ENCODE data around the gene CDC45. TPM values are rescaled to one million over a fixed set of nuclear protein-coding genes. Genes with fewer than 3 reads are reported as not detected.

CDC45 gene
- total RNA-seq, 2 experiments from 2014 or later: 90.2 to 94.3 TPM

GRCh38 chr22:19565382-19566278 lies 85.9 kb downstream of the CDC45 start:
- H3K4me3 Mint-ChIP-seq: no peak overlapping the region
- CTCF ChIA-PET: interaction anchor here (2.3 kb wide), 1 partner anchor 11 kb away, joined by 6 read pairs; no protein-coding TSS in a partner anchor
- no peaks in the 10 kb centered on the region for H3K9me3 Mint-ChIP-seq (ENCODE audit: insufficient read depth)
- ATAC-seq (no peak), DNase-seq (no peak)
- H3K27ac Mint-ChIP-seq: no peak overlapping the region
- no peaks in the 10 kb centered on the region for H3K36me3 Mint-ChIP-seq (ENCODE audit: low read depth)
- POLR2A ChIA-PET: no interaction called here
- no peaks in the 10 kb centered on the region for H3K4me1 Mint-ChIP-seq (ENCODE audit: low read depth)
- no peaks in the 10 kb centered on the region for H3K27me3 Mint-ChIP-seq (ENCODE audit: low read depth)

- no peak for DNase-seq
- ChIA-PET POLR2A (interaction anchor here (0.6 kb wide), 1 partner anchor 16 kb away, joined by 3 read pairs; no protein-coding TSS in a partner anchor), CTCF (interaction anchor here (2.3 kb wide), 1 partner anchor 10 kb away, joined by 6 read pairs; no protein-coding TSS in a partner anchor)
Observed at GRCh38 chr22:19566279-19567156, 86.8 kb downstream of the CDC45 start.

GRCh38 chr22:19567157-19568009 lies 87.7 kb downstream of the CDC45 start:
- Mint-ChIP-seq H3K4me1 (ENCODE audit: low read depth) (no peaks in the 10 kb centered on the region), H3K36me3 (ENCODE audit: low read depth) (no peaks in the 10 kb centered on the region), H3K27ac (no peak overlapping the region), H3K4me3 (no peak overlapping the region), H3K27me3 (ENCODE audit: low read depth) (no peaks in the 10 kb centered on the region), H3K9me3 (ENCODE audit: insufficient read depth) (no peaks in the 10 kb centered on the region)
- POLR2A ChIA-PET: no interaction called here
- ATAC-seq (no peak), DNase-seq (no peak)
- CTCF ChIA-PET: no interaction called here

More at GRCh38 chr22:19566279-19567156, 86.8 kb downstream of the CDC45 start:
- no peak overlapping the region for H3K27ac Mint-ChIP-seq
- no peak overlapping the region for H3K4me3 Mint-ChIP-seq
- no peaks in the 10 kb centered on the region for H3K4me1 Mint-ChIP-seq (ENCODE audit: low read depth)
- no peaks in the 10 kb centered on the region for H3K36me3 Mint-ChIP-seq (ENCODE audit: low read depth)
- no peak for ATAC-seq
- H3K27me3 Mint-ChIP-seq (ENCODE audit: low read depth): no peaks in the 10 kb centered on the region
- no peaks in the 10 kb centered on the region for H3K9me3 Mint-ChIP-seq (ENCODE audit: insufficient read depth)

- Mint-ChIP-seq H3K36me3 (ENCODE audit: low read depth) (no peaks in the 10 kb centered on the region), H3K9me3 (ENCODE audit: insufficient read depth) (no peaks in the 10 kb centered on the region), H3K27me3 (ENCODE audit: low read depth) (peaks cover under 1% of the 10 kb centered on the region), H3K27ac (no peak overlapping the region), H3K4me1 (ENCODE audit: low read depth) (no peaks in the 10 kb centered on the region), H3K4me3 (no peak overlapping the region)
- POLR2A ChIA-PET: no interaction called here
- CTCF ChIA-PET: interaction anchor here (1.5 kb wide), 1 partner anchor 61 kb away, joined by 7 read pairs; no protein-coding TSS in a partner anchor
- ATAC-seq (no peak), DNase-seq (no peak)
Observed at GRCh38 chr22:19568337-19569275, 88.9 kb downstream of the CDC45 start.

- DNase-seq: no peak
- no peaks in the 10 kb centered on the region for H3K9me3 Mint-ChIP-seq (ENCODE audit: insufficient read depth)
- peaks cover 3% of the 10 kb centered on the region for H3K27me3 Mint-ChIP-seq (ENCODE audit: low read depth)
- no peak overlapping the region for H3K27ac Mint-ChIP-seq
- ATAC-seq: no peak
- H3K4me3 Mint-ChIP-seq: no peak overlapping the region
- H3K4me1 Mint-ChIP-seq (ENCODE audit: low read depth): no peaks in the 10 kb centered on the region
- ChIA-PET CTCF (interaction anchor here (1.5 kb wide), 1 partner anchor 60 kb away, joined by 7 read pairs; no protein-coding TSS in a partner anchor), POLR2A (no interaction called here)
- no peaks in the 10 kb centered on the region for H3K36me3 Mint-ChIP-seq (ENCODE audit: low read depth)
Observed at GRCh38 chr22:19569276-19569640, 89.5 kb downstream of the CDC45 start.

- Mint-ChIP-seq H3K27ac (no peak overlapping the region), H3K36me3 (ENCODE audit: low read depth) (no peaks in the 10 kb centered on the region), H3K4me3 (no peak overlapping the region), H3K9me3 (ENCODE audit: insufficient read depth) (no peaks in the 10 kb centered on the region), H3K4me1 (ENCODE audit: low read depth) (no peaks in the 10 kb centered on the region), H3K27me3 (ENCODE audit: low read depth) (peaks cover 3% of the 10 kb centered on the region)
- DNase-seq (no peak), ATAC-seq (no peak)
- ChIA-PET CTCF (interaction anchor here (0.7 to 2.5 kb wide), 3 partner anchors 46 to 60 kb away, joined by 3 to 8 read pairs (median 7); no protein-coding TSS in a partner anchor), POLR2A (no interaction called here)
Observed at GRCh38 chr22:19569976-19570375, 90.3 kb downstream of the CDC45 start.

Other genes with a start within 250 kb of the CDC45 start
- gene CLTCL1, start 188.2 kb upstream of the CDC45 start, total RNA-seq: under 1 TPM; 0.44 to 0.58 TPM
- 10 to 100 TPM; 47.0 to 48.1 TPM for gene HIRA, start 48.2 kb upstream of the CDC45 start, total RNA-seq
- gene MRPL40, start 47.4 kb upstream of the CDC45 start, total RNA-seq: 10 to 100 TPM; 26.8 to 29.5 TPM
- gene C22orf39, start 32.2 kb upstream of the CDC45 start, total RNA-seq: 10 to 100 TPM; 33.9 to 35.0 TPM
- gene UFD1, start 727 bp upstream of the CDC45 start, total RNA-seq: 10 to 100 TPM; 94.3 to 97.2 TPM
- not detected for gene CLDN5, start 44.5 kb downstream of the CDC45 start, total RNA-seq
- gene SEPTIN5, start 234.6 kb downstream of the CDC45 start, total RNA-seq: under 1 TPM in 1 of 2 experiments, not detected in 1; 0.53 TPM
- not detected for gene GP1BB, start 243.6 kb downstream of the CDC45 start, total RNA-seq

Data from activated CD8-positive, alpha-beta T cell treated with anti-CD3 and anti-CD28 coated beads, Interleukin-2, amount 10 ng/mL, durations not matched to agents 7 days and 5 days (primary cell).